ENCODE measurements around the gene SEMA7A.

DNA sequence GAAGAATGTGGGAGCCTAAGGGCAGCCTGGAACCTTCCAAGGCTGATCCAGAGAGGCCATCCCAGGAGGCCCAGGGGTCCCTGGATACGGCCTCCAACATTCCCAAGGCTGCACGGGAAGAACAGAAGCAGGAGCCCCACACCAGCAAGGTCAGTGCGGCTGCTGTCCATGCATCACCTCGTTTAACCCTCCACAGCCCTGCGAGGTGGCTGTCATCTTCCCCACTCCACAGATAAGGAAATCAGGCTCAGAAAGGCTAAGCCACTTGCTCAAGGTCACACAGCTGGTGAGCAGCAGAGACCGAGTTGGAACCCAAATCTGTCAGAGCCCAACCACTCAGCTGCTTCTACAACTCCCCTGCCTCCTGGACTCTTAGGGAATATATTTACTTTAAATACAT, 21.6 kb downstream of the SEMA7A start:
- TF ChIP-seq EZH2 (IDR thresholded peaks at IDR 0.05) (no peak), POLR2AphosphoS5 (IDR thresholded peaks at IDR 0.05; ENCODE audit: borderline replicate concordance, low read depth, low read length) (no peak), FOXP2 (optimal IDR thresholded peaks at IDR 0.05; ENCODE audit: control extremely low read depth, extremely low read length, insufficient read depth) (no peak)
